OCI-LY3 (cell line): ENCODE measurements around the gene SYNE2.

Experiments
- H2AFZ ChIP-seq: fragments of 200-600, 300-600 bp; shearing (Covaris generic); 2 replicates; pipeline ENCODE4 v1.6.0; 2014; ENCODE audit warnings: antibody characterized with exemption, low read depth, low read length
- H3K27ac ChIP-seq: fragments of 200-600, 300-600 bp; sonication (generic); 2 replicates; pipeline ENCODE4 v1.5.1; 2014; ENCODE audit warnings: mild to moderate bottlenecking, low read length, moderate library complexity, mixed read lengths
- H3K27me3 ChIP-seq: fragments of 200-600, 300-600 bp; sonication (generic); 2 replicates; pipeline ENCODE4 v1.6.1; 2014; ENCODE audit warnings: low read depth, low read length, mixed read lengths
- H3K36me3 ChIP-seq: fragments of 200-600, 300-600 bp; sonication (generic); replicated peaks from 2 replicates; pipeline ENCODE3; 2014; ENCODE audit warnings: low read depth, low read length, mixed read lengths
- H3K4me1 ChIP-seq: fragments of 300-600, 200-600 bp; sonication (generic); 2 replicates; pipeline ENCODE4 v1.6.1; 2014; ENCODE audit warnings: low read length, mixed read lengths
- H3K4me2 ChIP-seq: fragments of 200-600, 300-600 bp; sonication (generic); 2 replicates; pipeline ENCODE4 v1.6.1; 2014; ENCODE audit warnings: low read length, mixed read lengths
- H3K4me3 ChIP-seq: fragments of 300-600, 200-600 bp; sonication (generic); 2 replicates; pipeline ENCODE4 v1.5.1; 2014; ENCODE audit warnings: antibody characterized with exemption, mild to moderate bottlenecking, low read length, moderate library complexity
- H3K79me2 ChIP-seq: fragments of 300-600, 200-600 bp; shearing (Covaris generic); 2 replicates; pipeline ENCODE4 v1.6.1; 2014; ENCODE audit warnings: mild to moderate bottlenecking, low read length, mixed read lengths
- H3K9ac ChIP-seq: fragments of 300-600, 200-600 bp; shearing (Covaris generic); 2 replicates; pipeline ENCODE4 v1.6.0; 2014; ENCODE audit warnings: mild to moderate bottlenecking, low read length, moderate library complexity
- H3K9me3 ChIP-seq: fragments of 200-600, 300-600 bp; shearing (Covaris generic); 2 replicates; pipeline ENCODE4 v1.6.1; 2014; ENCODE audit warnings: low read length, mixed read lengths; ENCODE audit not compliant: insufficient read depth
- H4K20me1 ChIP-seq: fragments of 200-600, 300-600 bp; sonication (generic); 2 replicates; pipeline ENCODE4 v1.6.1; 2016; ENCODE audit warnings: low read length, mixed read lengths; ENCODE audit not compliant: insufficient read depth
- CTCF ChIP-seq: fragments of 200-600, 300-600 bp; sonication (generic); IDR thresholded peaks from 2 replicates; pipeline ENCODE4 v1.5.1; 2014; ENCODE audit warnings: antibody characterized with exemption, low read length, low read depth
- EZH2phosphoT487 ChIP-seq: fragments of 200-600 bp; shearing (Covaris generic); IDR thresholded peaks from 2 replicates; pipeline ENCODE4 v1.6.1; 2018; ENCODE audit warnings: antibody characterized with exemption, mixed run types, low read depth

Gene SYNE2

DNA sequence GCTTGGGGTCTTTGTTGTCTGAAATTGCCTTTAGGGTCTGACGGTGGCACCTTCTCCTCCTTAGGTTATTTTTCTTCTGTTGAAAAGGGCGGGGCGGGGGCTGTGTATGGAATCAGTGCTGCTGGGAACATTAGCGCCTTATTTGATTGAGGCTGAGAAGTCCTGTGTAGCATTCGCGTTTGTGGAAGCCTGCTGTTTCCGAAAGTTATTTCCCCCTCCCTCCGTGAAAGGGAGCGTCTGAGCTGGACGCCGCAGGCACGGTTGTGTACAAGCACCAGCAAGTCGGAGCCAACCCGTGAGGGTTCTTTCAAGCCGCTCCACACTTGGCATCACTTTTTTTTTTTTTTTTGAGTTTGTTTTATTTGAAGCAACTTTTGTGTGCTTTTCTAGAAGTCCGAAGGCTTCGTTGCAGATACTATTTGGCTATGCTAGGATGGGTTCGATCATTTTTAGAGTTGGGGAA lies 1.1 kb downstream of the SYNE2 start:
- Histone ChIP-seq H3K27ac (no peak overlapping the region), H3K27me3 (no peaks in the 10 kb centered on the region), H3K9ac (peak overlapping the region; percentile 62), H3K4me3 (peak overlapping the region; percentile 83), H3K4me2 (peak overlapping the region; percentile 89), H2AFZ (peak overlapping the region; percentile 43), H3K79me2 (no peaks in the 10 kb centered on the region), H3K4me1 (peaks cover 12% of the 10 kb centered on the region), H4K20me1 (no peaks in the 10 kb centered on the region), H3K9me3 (no peaks in the 10 kb centered on the region), H3K36me3 (no peaks in the 10 kb centered on the region)
- TF ChIP-seq CTCF (no peak), EZH2phosphoT487 (no peak)

DNA sequence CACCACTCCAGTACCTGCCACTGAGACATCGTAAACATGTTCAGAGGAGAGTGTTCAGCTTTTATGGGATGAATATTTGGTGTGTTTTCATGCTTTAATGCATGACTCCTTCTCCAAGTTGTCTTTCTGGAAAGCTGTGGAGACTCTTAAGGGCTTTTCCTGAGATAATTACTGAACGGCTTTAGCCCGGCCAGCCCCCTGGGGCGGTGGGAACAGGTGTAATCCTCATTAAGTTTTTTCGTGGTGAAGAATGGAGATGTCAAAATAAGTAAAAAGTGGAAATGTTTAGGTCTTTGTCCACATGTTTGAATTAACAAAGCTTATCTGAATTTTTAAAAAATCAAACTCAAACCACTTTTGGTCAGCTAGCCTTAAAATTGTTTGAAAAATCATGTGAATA lies 1.5 kb downstream of the SYNE2 start:
- H3K4me3 ChIP-seq = peak overlapping the region; percentile 83
- H3K4me2 ChIP-seq = peak overlapping the region; percentile 89
- H3K27ac ChIP-seq = no peak overlapping the region
- no peak overlapping the region; the same call in 1 of the 2 replicates for H2AFZ ChIP-seq
- H3K36me3 ChIP-seq = no peaks in the 10 kb centered on the region
- peaks cover 12% of the 10 kb centered on the region for H3K4me1 ChIP-seq
- H3K9me3 ChIP-seq = no peaks in the 10 kb centered on the region
- H4K20me1 ChIP-seq = no peaks in the 10 kb centered on the region
- no peak for TF ChIP-seq CTCF
- TF ChIP-seq EZH2phosphoT487 = no peak
- no peaks in the 10 kb centered on the region for H3K79me2 ChIP-seq
- no peaks in the 10 kb centered on the region for H3K27me3 ChIP-seq
- peak overlapping the region; percentile 62 for H3K9ac ChIP-seq

DNA sequence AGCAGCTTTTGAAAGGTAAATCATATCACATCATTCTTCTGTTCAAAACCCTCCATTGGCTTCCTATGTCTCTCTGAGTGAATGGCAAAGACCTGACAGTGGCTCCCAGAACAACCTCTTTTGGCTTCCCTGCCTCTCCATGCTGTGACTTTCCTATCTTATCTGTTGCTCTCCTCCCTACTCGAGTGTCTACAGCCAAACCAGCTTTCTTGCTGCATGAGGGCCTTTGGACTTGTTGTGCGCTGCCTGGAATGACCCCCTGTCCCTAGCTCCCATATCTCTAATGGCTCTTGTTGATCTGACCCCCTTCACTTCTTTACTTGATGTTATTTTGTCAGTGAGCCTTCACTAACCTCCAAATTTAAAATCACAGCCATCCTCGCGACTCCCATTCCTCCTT lies 2.5 kb downstream of the SYNE2 start:
- no peak for TF ChIP-seq CTCF
- no peak for TF ChIP-seq EZH2phosphoT487
- H3K4me2 ChIP-seq = no peak overlapping the region
- H3K9me3 ChIP-seq = no peaks in the 10 kb centered on the region
- no peak overlapping the region for H3K9ac ChIP-seq
- no peak overlapping the region for H3K4me3 ChIP-seq
- no peaks in the 10 kb centered on the region for H3K27me3 ChIP-seq
- H2AFZ ChIP-seq = no peak overlapping the region
- peaks cover 12% of the 10 kb centered on the region for H3K4me1 ChIP-seq
- no peaks in the 10 kb centered on the region for H3K79me2 ChIP-seq
- H4K20me1 ChIP-seq = no peaks in the 10 kb centered on the region
- H3K27ac ChIP-seq = no peak overlapping the region
- no peaks in the 10 kb centered on the region for H3K36me3 ChIP-seq

- H4K20me1 ChIP-seq = no peaks in the 10 kb centered on the region
- peaks cover 10% of the 10 kb centered on the region for H3K4me1 ChIP-seq
- no peaks in the 10 kb centered on the region for H3K79me2 ChIP-seq
- no peak overlapping the region for H3K4me3 ChIP-seq
- no peak overlapping the region for H2AFZ ChIP-seq
- no peak overlapping the region for H3K9ac ChIP-seq
- no peaks in the 10 kb centered on the region for H3K27me3 ChIP-seq
- TF ChIP-seq CTCF (no peak), EZH2phosphoT487 (no peak)
- no peak overlapping the region for H3K4me2 ChIP-seq
- H3K36me3 ChIP-seq = no peaks in the 10 kb centered on the region
- H3K9me3 ChIP-seq = no peaks in the 10 kb centered on the region
- H3K27ac ChIP-seq = no peak overlapping the region
These were observed 4.7 kb downstream of the SYNE2 start for GRCh38 chr14:63857466-63858030.
